AG10803 (cell line): Measurements from ENCODE around the gene S100PBP.

Source experiments
- DNase-seq: peaks from one replicate; pipeline ENCODE4 v3.0.0; 2010; ENCODE audit warnings: low read depth
- H3K4me3 ChIP-seq: 2 replicates; pipeline ENCODE4 v1.5.1; 2011; ENCODE audit warnings: mild to moderate bottlenecking, low read length, control low read depth
- CTCF ChIP-seq: conservative IDR thresholded peaks from 2 replicates; pipeline ENCODE4 v1.5.1; 2011; ENCODE audit warnings: mild to moderate bottlenecking, low read length, control low read depth, inconsistent platforms

Gene S100PBP

GRCh38 chr1:32885676-32886003 is 68.2 kb downstream of the S100PBP start:
- no peak overlapping the region for H3K4me3 ChIP-seq
- DNase-seq: no peak
- no peak for TF ChIP-seq CTCF

GRCh38 chr1:32886004-32886827 is 68.8 kb downstream of the S100PBP start, which contains the start of gene HPCA:
TSS of gene HPCA (plus strand) at chr1:32886491. CDS start at chr1:32888899, 2,408 bp downstream.
- peak; percentile 59 for TF ChIP-seq CTCF
- DNase-seq: peak; percentile 28
- no peak within 1 kb of the TSS for H3K4me3 ChIP-seq

- TF ChIP-seq CTCF: no peak
- no peak overlapping the region for H3K4me3 ChIP-seq
- DNase-seq: no peak
Observed at GRCh38 chr1:32886828-32887414, 69.5 kb downstream of the S100PBP start.

- no peak overlapping the region for H3K4me3 ChIP-seq
- DNase-seq: no peak
- no peak for TF ChIP-seq CTCF
Observed at GRCh38 chr1:32887623-32888022, 70.2 kb downstream of the S100PBP start.

- DNase-seq: no peak
- H3K4me3 ChIP-seq: no peak overlapping the region
- no peak for TF ChIP-seq CTCF
Observed at GRCh38 chr1:32888134-32888533, 70.7 kb downstream of the S100PBP start.

- H3K4me3 ChIP-seq: no peak overlapping the region
- TF ChIP-seq CTCF: no peak
- no peak for DNase-seq
Observed at GRCh38 chr1:32888677-32889420, 71.4 kb downstream of the S100PBP start.
